Naive thymus-derived CD4-positive, alpha-beta T cell (primary cell): Measurements from ENCODE around the gene TMEM169. TPM values are rescaled to one million over a fixed set of nuclear protein-coding genes. Genes with fewer than 3 reads are reported as not detected.

Experiments
- ATAC-seq: fragments of 150-1000 bp; cut with Tn5 transposase; 2 replicates; pipeline ENCODE4 v1.10.0; 2021; ENCODE audit warnings: mild to moderate bottlenecking, moderate library complexity
- CTCF ChIA-PET: fragments of 350-600 bp; sonication (Branson Sonifier 250); formaldehyde crosslinking; loops from one replicate; lab custom pipeline; 2021; ENCODE audit warnings: antibody characterized with exemption; lab: Charles Lee
- POLR2A ChIA-PET: fragments of 350-600 bp; sonication (Branson Sonifier 250); formaldehyde crosslinking; loops from one replicate; lab custom pipeline; 2021; ENCODE audit warnings: antibody characterized with exemption, inconsistent platforms; lab: Charles Lee
- DNase-seq, 9 donors: peaks; one replicate each; pipeline versions ENCODE4 v3.0.0 to v3.0.0-alpha.2; 2020 to 2022; ENCODE audit warnings: mixed read lengths in 1 of 9
- H3K27ac ChIP-seq: one replicate; pipeline ENCODE4 v1.7.0; 2013; ENCODE audit warnings: mild to moderate bottlenecking, low read depth, low read length, moderate library complexity
- H3K27me3 ChIP-seq, 2 donors: one replicate each; pipeline ENCODE4 v1.7.0; 2013; ENCODE audit warnings: low read length in 2 of 2, mild to moderate bottlenecking in 2 of 2, moderate library complexity in 2 of 2; ENCODE audit not compliant: control insufficient read depth in 2 of 2, insufficient read depth in 2 of 2
- H3K36me3 ChIP-seq, 3 experiments: 1 replicate in 2 of 3; 2 replicates in 1 of 3; pipeline ENCODE4 v1.7.0; 2013; ENCODE audit warnings: low read length in 3 of 3, mild to moderate bottlenecking in 3 of 3, moderate library complexity in 1 of 3; ENCODE audit not compliant: insufficient read depth in 3 of 3, control insufficient read depth in 2 of 3
- H3K4me1 ChIP-seq, 2 donors: one replicate each; pipeline ENCODE4 v1.7.0; 2013; ENCODE audit warnings: low read length in 2 of 2, mild to moderate bottlenecking in 2 of 2, moderate library complexity in 1 of 2; ENCODE audit not compliant: control insufficient read depth in 2 of 2, insufficient read depth in 2 of 2
- H3K4me3 ChIP-seq: 2 replicates; pipeline ENCODE4 v1.7.0; 2013; ENCODE audit warnings: mild to moderate bottlenecking, low read length
- H3K9me3 ChIP-seq, 3 experiments: 1 replicate in 2 of 3; 2 replicates in 1 of 3; pipeline ENCODE4 v1.7.0; 2013; ENCODE audit warnings: low read length in 3 of 3; ENCODE audit not compliant: control insufficient read depth in 2 of 3
- H3K27ac Mint-ChIP-seq, 9 donors: one replicate each; pipeline ENCODE4 v1.8.0; 2020 to 2022; ENCODE audit warnings: mixed read lengths in 9 of 9, mild to moderate bottlenecking in 8 of 9, moderate library complexity in 5 of 9, inconsistent platforms in 2 of 9
- H3K27me3 Mint-ChIP-seq, 5 donors: one replicate each; pipeline ENCODE4 v1.8.0; 2021 to 2022; ENCODE audit warnings: mixed read lengths in 5 of 5, mild to moderate bottlenecking in 1 of 5
- H3K36me3 Mint-ChIP-seq, 5 donors: one replicate each; pipeline ENCODE4 v1.8.0; 2020 to 2022; ENCODE audit warnings: mixed read lengths in 5 of 5, mild to moderate bottlenecking in 3 of 5, inconsistent platforms in 1 of 5
- H3K4me1 Mint-ChIP-seq, 7 donors: one replicate each; pipeline ENCODE4 v1.8.0; 2020 to 2022; ENCODE audit warnings: mixed read lengths in 7 of 7, mild to moderate bottlenecking in 3 of 7, inconsistent platforms in 1 of 7
- H3K4me3 Mint-ChIP-seq, 10 donors: one replicate each; pipeline ENCODE4 v1.8.0; 2020 to 2022; ENCODE audit warnings: mild to moderate bottlenecking in 10 of 10, mixed read lengths in 10 of 10, moderate library complexity in 6 of 10, inconsistent platforms in 2 of 10
- H3K9me3 Mint-ChIP-seq, 11 donors: one replicate each; pipeline ENCODE4 v1.8.0; 2020 to 2022; ENCODE audit warnings: mixed read lengths in 11 of 11, mild to moderate bottlenecking in 4 of 11, inconsistent platforms in 1 of 11, moderate library complexity in 1 of 11
- intact Hi-C, 2 donors: fragments of 100-400 bp; cut with micrococcal nuclease; formaldehyde crosslinking; loops; one replicate each; pipeline ENCODE4 v1.15.1; 2023
- polyA plus RNA-seq, 2 donors: library from polyadenylated mRNA; unstranded; fragments of 300-500 nt; fragmentation: Illumina TruSeq; gene quantifications; one replicate each; pipeline ENCODE4 v1.2.3, GENCODE V29; 2021
- total RNA-seq, 6 experiments: library from RNA in 5 of 6; stranded (reverse) in 5 of 6; gene quantifications; 1 replicate in 5 of 6; 2 replicates in 1 of 6; pipeline ENCODE4 v1.2.3 and lab custom pipeline; 2021 to 2026

The TMEM169 gene
- total and polyA plus RNA-seq, 7 experiments from 2014 or later: 2.0 to 5.1 (median 3.7) TPM

DNA sequence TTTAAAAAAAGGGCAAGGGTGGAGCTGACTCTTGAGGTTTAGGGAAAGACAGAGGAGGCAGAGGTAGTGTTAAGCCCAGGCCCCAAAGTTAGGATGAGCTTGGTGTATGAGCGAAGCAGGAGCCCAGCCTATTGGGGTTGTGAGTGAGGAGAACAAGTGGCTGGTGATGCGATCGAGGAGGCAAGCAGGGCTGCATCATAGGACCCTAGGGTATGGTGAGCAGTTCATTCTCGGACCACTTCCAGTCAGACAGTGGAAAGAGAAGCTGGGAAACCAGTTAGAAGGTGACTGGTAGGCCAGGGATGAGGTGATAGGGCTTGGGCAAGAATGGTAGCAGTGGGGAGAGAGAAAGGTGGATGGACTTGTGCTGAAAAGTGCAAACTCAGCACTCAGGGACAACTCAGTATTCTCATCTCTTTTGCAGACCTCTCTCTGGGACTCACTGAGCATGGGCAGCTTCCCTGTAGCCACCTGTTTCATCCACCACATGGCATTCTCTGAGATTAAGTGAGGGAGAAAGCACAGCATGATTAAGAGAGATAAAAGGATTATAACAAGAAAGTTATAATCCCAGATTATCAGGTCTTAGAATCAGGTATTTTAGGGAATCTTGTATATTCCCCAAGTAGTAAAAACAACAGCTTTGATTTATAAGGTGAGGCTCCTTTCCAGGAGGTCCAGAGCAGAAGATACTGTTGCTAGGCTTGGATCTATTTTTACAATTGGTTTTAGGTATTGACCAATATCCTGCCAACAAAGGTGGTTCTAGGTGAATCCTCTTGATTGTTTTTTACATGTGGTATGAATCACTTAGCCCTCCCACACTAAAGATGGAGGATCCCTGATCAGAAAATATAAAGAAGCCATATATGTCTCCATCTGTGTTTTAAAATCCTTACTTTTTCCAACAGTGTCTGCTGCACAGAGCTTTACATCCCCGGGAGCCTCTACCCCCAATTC is 65.7 kb downstream of the TMEM169 start:
- peak overlapping the region in 7 of 9 donors; percentile 14 to 87 (median 62) for H3K27ac Mint-ChIP-seq
- H3K4me1 Mint-ChIP-seq: peaks cover 13 to 41% (median 33%) of the 10 kb centered on the region in 7 donors
- no peak for ATAC-seq
- no peaks in the 10 kb centered on the region for H3K9me3 Mint-ChIP-seq
- peaks cover 16 to 91% (median 31%) of the 10 kb centered on the region in 3 experiments for H3K36me3 ChIP-seq
- H3K4me3 ChIP-seq: no peak overlapping the region
- DNase-seq: no peak
- intact Hi-C loops: loop anchor here in 1 of 2 donors (2.0 kb wide), 1 partner anchor 15 kb away; no protein-coding TSS in a partner anchor
- no peaks in the 10 kb centered on the region for H3K4me1 ChIP-seq
- H3K4me3 Mint-ChIP-seq: no peak overlapping the region
- CTCF ChIA-PET: interaction anchor here (1.2 kb wide), 1 partner anchor 124 kb away, joined by 3 read pairs; no protein-coding TSS in a partner anchor
- H3K9me3 ChIP-seq: no peaks in the 10 kb centered on the region
- POLR2A ChIA-PET: interaction anchor here (0.8 kb wide), 1 partner anchor 14 kb away, joined by 5 read pairs; no protein-coding TSS in a partner anchor
- H3K27me3 ChIP-seq: no peaks in the 10 kb centered on the region
- H3K27me3 Mint-ChIP-seq: no peaks in the 10 kb centered on the region
- H3K27ac ChIP-seq: no peak overlapping the region
- H3K36me3 Mint-ChIP-seq: peaks cover 25 to 56% (median 29%) of the 10 kb centered on the region in 5 donors

DNA sequence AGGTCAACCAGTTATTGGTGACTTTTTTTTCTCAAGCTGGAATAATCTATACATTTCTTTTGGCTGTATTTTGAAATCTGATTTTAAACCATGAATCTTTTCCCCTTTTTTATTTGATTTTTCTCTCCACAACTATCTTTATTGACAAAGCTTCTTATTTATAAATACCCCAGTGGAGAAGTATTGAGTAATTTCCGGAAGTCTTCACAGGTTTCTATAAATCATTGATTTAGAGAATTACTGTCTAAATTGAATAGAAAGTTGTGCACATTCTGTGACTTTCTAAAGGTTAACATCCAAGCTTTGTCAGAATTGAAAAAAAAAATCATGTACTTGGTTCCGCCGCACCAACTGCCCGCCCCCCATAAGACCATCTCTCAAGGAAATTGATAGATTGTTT is 67.3 kb downstream of the TMEM169 start:
- Histone ChIP-seq H3K27ac (no peak overlapping the region), H3K4me3 (no peak overlapping the region), H3K27me3 (no peaks in the 10 kb centered on the region), H3K9me3 (no peaks in the 10 kb centered on the region), H3K4me1 (no peaks in the 10 kb centered on the region), H3K36me3 (peaks cover 14 to 92% (median 23%) of the 10 kb centered on the region in 3 experiments)
- peak overlapping the region in 4 of 9 donors; percentile 21 to 69 (median 40) for H3K27ac Mint-ChIP-seq
- intact Hi-C loops: no loop called here
- H3K9me3 Mint-ChIP-seq: no peaks in the 10 kb centered on the region
- ChIA-PET CTCF (interaction anchor here (0.6 kb wide), 1 partner anchor 1442 kb away, joined by 3 read pairs; no protein-coding TSS in a partner anchor), POLR2A (interaction anchor here (1.5 kb wide), 1 partner anchor 24 kb away, joined by 3 read pairs; no protein-coding TSS in a partner anchor)
- H3K4me1 Mint-ChIP-seq: peaks cover 19 to 52% (median 38%) of the 10 kb centered on the region in 7 donors
- no peak for ATAC-seq
- no peak overlapping the region for H3K4me3 Mint-ChIP-seq
- peaks cover 31 to 62% (median 36%) of the 10 kb centered on the region in 5 donors for H3K36me3 Mint-ChIP-seq
- no peak for DNase-seq
- H3K27me3 Mint-ChIP-seq: no peaks in the 10 kb centered on the region

DNA sequence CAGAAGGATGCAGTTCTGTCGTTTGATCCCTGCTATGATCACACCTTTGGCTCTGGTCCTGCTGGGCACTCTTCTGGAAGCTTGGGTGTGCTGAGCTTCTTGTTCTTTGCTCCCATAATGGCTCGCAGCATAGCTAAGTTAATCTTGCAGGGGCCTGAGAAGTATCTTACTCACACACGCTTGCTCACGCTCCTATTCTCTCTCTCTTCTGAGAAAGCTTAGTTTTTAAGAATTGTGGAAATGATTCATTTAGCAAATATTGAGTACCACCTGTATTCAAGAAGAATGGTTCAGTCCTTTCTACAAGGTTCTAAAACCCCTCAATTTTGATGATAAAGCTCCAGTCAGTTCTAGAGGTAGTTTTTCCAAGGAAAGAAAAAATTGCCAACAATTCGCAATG is 68.0 kb downstream of the TMEM169 start:
- Histone ChIP-seq H3K4me3 (no peak overlapping the region), H3K36me3 (peaks cover 14 to 92% (median 18%) of the 10 kb centered on the region in 3 experiments), H3K27me3 (no peaks in the 10 kb centered on the region), H3K9me3 (no peaks in the 10 kb centered on the region), H3K4me1 (no peaks in the 10 kb centered on the region), H3K27ac (no peak overlapping the region)
- H3K27ac Mint-ChIP-seq: peak overlapping the region in 3 of 9 donors; percentile 32 to 75 (median 71)
- no peak overlapping the region for H3K4me3 Mint-ChIP-seq
- intact Hi-C loops: loop anchor here in 1 of 2 donors (5.0 kb wide), 2 partner anchors 38 to 253 kb away; no protein-coding TSS in a partner anchor
- no peaks in the 10 kb centered on the region for H3K9me3 Mint-ChIP-seq
- DNase-seq: no peak
- ATAC-seq: no peak
- H3K4me1 Mint-ChIP-seq: peaks cover 20 to 58% (median 38%) of the 10 kb centered on the region in 7 donors
- no peaks in the 10 kb centered on the region for H3K27me3 Mint-ChIP-seq
- ChIA-PET CTCF (no interaction called here), POLR2A (interaction anchor here (1.5 kb wide), 1 partner anchor 25 kb away, joined by 3 read pairs; no protein-coding TSS in a partner anchor)
- H3K36me3 Mint-ChIP-seq: peaks cover 31 to 68% (median 36%) of the 10 kb centered on the region in 5 donors

DNA sequence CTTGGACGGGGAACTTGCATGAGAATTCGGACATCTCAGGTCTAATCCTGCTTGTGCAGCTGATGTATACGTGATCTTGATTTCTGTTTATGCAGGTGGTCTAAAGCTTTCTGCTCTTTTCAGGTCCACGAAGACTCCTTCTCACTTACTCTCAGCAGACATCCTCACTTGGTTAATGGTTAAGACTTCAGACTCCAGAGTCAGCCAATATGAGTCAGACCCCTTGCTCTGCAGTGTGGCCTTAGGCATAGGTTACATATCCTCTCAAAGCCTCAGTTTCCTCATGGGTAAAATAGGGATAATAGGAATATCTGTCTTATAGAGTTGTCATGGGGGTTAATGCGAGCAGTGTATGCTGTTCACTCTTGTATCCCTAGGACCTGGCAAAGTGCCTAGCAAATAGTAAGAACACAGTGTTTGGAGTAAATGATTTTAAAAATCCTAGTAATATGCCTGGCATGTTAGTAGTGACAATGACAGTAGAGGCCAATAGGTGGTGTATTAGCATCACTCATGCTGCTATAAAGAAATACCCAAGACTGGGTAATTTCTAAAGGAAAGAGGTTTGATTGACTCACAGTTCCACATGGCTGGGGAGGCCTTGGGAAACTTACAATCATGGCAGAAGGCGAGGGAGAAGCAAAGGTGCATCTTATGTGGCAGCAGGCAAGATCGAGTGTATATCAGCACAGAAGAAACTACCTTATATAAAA is 69.8 kb downstream of the TMEM169 start:
- Histone ChIP-seq H3K4me1 (no peaks in the 10 kb centered on the region), H3K9me3 (no peaks in the 10 kb centered on the region), H3K36me3 (peaks cover 14 to 89% (median 17%) of the 10 kb centered on the region in 3 experiments), H3K4me3 (no peak overlapping the region), H3K27me3 (no peaks in the 10 kb centered on the region), H3K27ac (no peak overlapping the region)
- ChIA-PET POLR2A (no interaction called here), CTCF (no interaction called here)
- H3K4me1 Mint-ChIP-seq: peaks cover 21 to 70% (median 37%) of the 10 kb centered on the region in 7 donors
- H3K27ac Mint-ChIP-seq: peak overlapping the region in 7 of 9 donors; percentile 13 to 73 (median 43)
- no peak for DNase-seq
- no peaks in the 10 kb centered on the region for H3K27me3 Mint-ChIP-seq
- H3K36me3 Mint-ChIP-seq: peaks cover 30 to 79% (median 45%) of the 10 kb centered on the region in 5 donors
- H3K9me3 Mint-ChIP-seq: peaks cover 0 to 2% (median 0%) of the 10 kb centered on the region in 11 donors
- intact Hi-C loops: loop anchor here in 1 of 2 donors (5.0 kb wide), 2 partner anchors 36 to 251 kb away; no protein-coding TSS in a partner anchor
- no peak for ATAC-seq
- no peak overlapping the region for H3K4me3 Mint-ChIP-seq

Other genes starting within 250 kb of the TMEM169 start
- 1 to 10 TPM; 4.8 to 8.5 (median 6.4) TPM for gene MREG, start 68.4 kb upstream of the TMEM169 start, total RNA-seq
- gene MREG, start 68.4 kb upstream of the TMEM169 start, polyA plus RNA-seq: 1 to 10 TPM in 1 of 2 donors, under 1 TPM in 1; 0.39 to 3.3 TPM
- 10 to 100 TPM; 15.7 to 29.9 (median 20.6) TPM for gene PECR, start 110 bp upstream of the TMEM169 start, total RNA-seq
- 10 to 100 TPM; 31.9 to 34.4 TPM for gene PECR, start 110 bp upstream of the TMEM169 start, polyA plus RNA-seq
- 100 to 1,000 TPM; 168 to 347 (median 228) TPM for gene XRCC5, start 27.4 kb downstream of the TMEM169 start, total RNA-seq
- 100 to 1,000 TPM; 297 to 316 TPM for gene XRCC5, start 27.4 kb downstream of the TMEM169 start, polyA plus RNA-seq